HG03045 (cell line): ENCODE measurements around the gene LRRC7.

ENCODE experiments used
- ATAC-seq: cut with Tn5 transposase; IDR thresholded peaks from one replicate; pipeline ENCODE4 v1.9.1; 2021; ENCODE audit warnings: mild to moderate bottlenecking, moderate library complexity; ENCODE audit not compliant: unreplicated experiment

Gene LRRC7

GRCh38 chr1:69587391-69587790 lies 19.7 kb downstream of the LRRC7 start:
- ATAC-seq: no peak

- ATAC-seq: no peak
Observed at GRCh38 chr1:69589799-69590198, 22.1 kb downstream of the LRRC7 start.

GRCh38 chr1:69592341-69592740 lies 24.6 kb downstream of the LRRC7 start:
- ATAC-seq: no peak

GRCh38 chr1:69595486-69595885 lies 27.8 kb downstream of the LRRC7 start:
- no peak for ATAC-seq

- ATAC-seq: no peak
Observed at GRCh38 chr1:69611316-69611715, 43.6 kb downstream of the LRRC7 start.

- no peak for ATAC-seq
Observed at GRCh38 chr1:69613414-69613813, 45.7 kb downstream of the LRRC7 start.

- no peak for ATAC-seq
Observed at GRCh38 chr1:69638673-69639072, 71.0 kb downstream of the LRRC7 start.

- no peak for ATAC-seq
Observed at GRCh38 chr1:69639159-69639558, 71.4 kb downstream of the LRRC7 start.

- ATAC-seq: no peak
Observed at GRCh38 chr1:69643266-69643665, 75.5 kb downstream of the LRRC7 start.

GRCh38 chr1:69645477-69645876 lies 77.8 kb downstream of the LRRC7 start:
- ATAC-seq: no peak

GRCh38 chr1:69648486-69648885 lies 80.8 kb downstream of the LRRC7 start:
- no peak for ATAC-seq

- no peak for ATAC-seq
Observed at GRCh38 chr1:69649383-69649990, 81.8 kb downstream of the LRRC7 start.

- no peak for ATAC-seq
Observed at GRCh38 chr1:69650779-69651178, 83.1 kb downstream of the LRRC7 start.

GRCh38 chr1:69651656-69652055 lies 83.9 kb downstream of the LRRC7 start:
- ATAC-seq: no peak

GRCh38 chr1:69657971-69658370 lies 90.2 kb downstream of the LRRC7 start:
- no peak for ATAC-seq

- ATAC-seq: no peak
Observed at GRCh38 chr1:69661686-69662085, 94.0 kb downstream of the LRRC7 start.

GRCh38 chr1:69662321-69662720 lies 94.6 kb downstream of the LRRC7 start:
- no peak for ATAC-seq

GRCh38 chr1:69671363-69672010 lies 103.8 kb downstream of the LRRC7 start:
- ATAC-seq: no peak

GRCh38 chr1:69673321-69673720 lies 105.6 kb downstream of the LRRC7 start:
- no peak for ATAC-seq

GRCh38 chr1:69679965-69680364 lies 112.2 kb downstream of the LRRC7 start:
- no peak for ATAC-seq

GRCh38 chr1:69686367-69686984 lies 118.8 kb downstream of the LRRC7 start:
- ATAC-seq: no peak

GRCh38 chr1:69688193-69688592 lies 120.5 kb downstream of the LRRC7 start:
- ATAC-seq: no peak
